WI38 (cell line): Measurements from ENCODE around the gene RNF133.
"Not testable (repeated sequence)": the region's sequence is repeated elsewhere in the genome, so short reads cannot be mapped to it uniquely, and the experiment has no call there.

Experiments used
- H3K4me3 ChIP-seq: 2 replicates; pipeline ENCODE4 v1.5.1; 2011; ENCODE audit warnings: low read depth, mild to moderate bottlenecking, control low read depth, low read length
- TF ChIP-seq, protein P1 (sequence below): IDR thresholded peaks from 2 replicates; pipeline ENCODE4 v1.5.1; 2012; ENCODE audit warnings: low read depth, mild to moderate bottlenecking, control low read depth, low read length

Gene RNF133

DNA sequence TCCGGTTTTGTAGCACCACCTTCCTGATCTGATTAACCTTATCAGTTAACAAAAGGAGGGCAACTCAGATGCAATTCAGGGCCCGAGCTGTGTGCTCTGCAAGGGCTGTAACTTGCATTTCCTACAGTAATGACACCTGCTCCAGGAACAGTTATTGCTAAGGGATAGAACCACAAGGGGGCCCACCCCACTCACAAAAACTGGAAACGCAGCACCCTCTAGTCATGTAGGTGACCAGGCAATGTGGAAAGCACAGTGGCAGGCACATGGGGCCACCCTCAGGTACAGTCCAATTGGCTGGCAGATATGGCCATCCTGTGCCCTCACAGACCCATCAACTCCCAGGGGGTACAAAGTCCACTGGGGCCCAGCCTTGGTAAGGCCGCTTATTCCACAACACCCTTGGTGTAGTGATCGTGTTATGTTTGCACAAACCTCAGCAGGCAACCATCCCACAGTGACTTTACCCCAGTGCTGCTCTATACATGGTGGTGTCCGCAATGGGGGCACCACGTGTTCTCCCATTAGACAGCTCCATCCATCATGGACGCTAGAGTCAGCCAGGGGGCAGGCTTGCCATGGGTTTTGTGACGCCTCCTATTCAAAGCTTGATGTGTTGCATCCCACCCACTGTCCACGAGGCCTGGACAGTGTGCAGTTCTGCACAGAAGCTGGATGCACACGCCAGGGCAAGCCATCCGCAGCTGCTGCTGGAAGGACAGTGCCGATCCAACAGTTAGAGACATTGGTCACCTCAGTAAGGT is 9.4 kb downstream of the RNF133 start:
- TF ChIP-seq, protein P1, sequence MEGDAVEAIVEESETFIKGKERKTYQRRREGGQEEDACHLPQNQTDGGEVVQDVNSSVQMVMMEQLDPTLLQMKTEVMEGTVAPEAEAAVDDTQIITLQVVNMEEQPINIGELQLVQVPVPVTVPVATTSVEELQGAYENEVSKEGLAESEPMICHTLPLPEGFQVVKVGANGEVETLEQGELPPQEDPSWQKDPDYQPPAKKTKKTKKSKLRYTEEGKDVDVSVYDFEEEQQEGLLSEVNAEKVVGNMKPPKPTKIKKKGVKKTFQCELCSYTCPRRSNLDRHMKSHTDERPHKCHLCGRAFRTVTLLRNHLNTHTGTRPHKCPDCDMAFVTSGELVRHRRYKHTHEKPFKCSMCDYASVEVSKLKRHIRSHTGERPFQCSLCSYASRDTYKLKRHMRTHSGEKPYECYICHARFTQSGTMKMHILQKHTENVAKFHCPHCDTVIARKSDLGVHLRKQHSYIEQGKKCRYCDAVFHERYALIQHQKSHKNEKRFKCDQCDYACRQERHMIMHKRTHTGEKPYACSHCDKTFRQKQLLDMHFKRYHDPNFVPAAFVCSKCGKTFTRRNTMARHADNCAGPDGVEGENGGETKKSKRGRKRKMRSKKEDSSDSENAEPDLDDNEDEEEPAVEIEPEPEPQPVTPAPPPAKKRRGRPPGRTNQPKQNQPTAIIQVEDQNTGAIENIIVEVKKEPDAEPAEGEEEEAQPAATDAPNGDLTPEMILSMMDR = no peak
- no peak overlapping the region for H3K4me3 ChIP-seq

DNA sequence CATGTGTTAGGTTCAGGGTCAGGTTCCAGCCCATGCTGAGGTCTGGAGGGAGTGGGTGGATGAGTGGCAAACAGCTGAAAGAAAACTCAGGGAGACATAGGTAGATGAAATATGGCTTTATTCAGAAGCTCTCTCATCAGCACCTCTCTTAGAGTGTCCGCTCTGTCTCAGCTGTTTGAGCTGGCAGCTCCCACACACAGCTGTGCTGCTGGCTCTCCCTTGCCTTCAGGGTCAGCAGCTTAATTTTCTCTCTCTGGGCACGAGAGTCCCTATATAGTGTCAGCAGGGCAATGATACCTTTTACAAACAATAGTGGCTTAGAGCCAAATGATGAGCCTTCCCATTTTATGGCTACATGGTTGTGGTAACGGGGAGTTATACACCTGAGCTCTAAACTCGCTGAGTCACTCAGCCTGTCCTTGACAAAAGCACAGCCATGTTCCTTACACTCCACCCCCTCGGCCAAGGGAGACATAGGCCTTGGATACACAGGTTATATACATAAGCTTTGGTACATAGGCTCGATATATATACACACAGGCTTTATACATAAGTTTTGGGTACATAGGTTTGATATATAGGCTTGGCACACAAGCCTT is 10.4 kb downstream of the RNF133 start:
- H3K4me3 ChIP-seq = no peak overlapping the region
- TF ChIP-seq, protein P1 = no peak

DNA sequence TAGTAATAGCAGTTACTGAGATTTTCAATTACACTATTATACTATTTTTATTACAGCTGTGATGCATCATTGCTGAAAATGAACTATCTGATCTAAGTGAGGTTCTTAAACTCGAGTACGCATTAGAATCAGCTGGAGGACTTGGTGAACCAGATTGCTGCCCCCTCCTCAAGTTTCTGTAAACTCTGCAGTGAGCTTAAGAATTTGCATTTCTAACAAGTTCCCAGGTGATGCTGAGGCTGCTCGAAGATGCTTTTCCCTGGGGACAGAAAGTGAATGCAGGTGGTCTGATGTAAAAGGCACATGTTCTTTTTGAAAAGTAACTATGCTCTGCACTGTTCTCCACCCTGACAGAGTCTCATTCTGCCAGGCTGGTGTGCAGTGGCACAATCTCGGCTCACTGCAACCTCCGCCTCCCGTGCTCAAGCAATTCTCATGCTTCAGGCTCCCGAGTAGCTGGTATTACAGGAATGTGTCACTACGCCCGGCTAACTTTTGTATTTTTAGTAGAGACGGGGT is 12.5 kb downstream of the RNF133 start:
- TF ChIP-seq, protein P1 = no peak
- no peak overlapping the region for H3K4me3 ChIP-seq

DNA sequence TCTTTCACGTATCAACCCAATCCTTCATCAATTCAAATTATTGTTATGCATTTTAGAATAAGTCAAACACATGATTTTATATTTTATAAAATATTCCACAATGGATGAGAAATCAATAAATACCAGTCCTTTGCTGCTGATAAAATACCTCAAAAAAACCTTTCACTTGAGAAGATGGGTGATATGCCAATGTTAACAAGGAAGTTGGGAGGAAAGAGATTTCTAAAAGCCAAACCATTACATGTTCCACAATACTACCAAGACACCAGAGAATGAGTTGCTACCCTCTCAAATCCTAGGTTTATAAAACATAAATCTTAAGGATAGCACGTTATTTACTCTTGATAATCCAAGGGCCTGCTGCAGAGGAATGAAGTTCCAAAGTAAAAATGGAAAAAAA is 14.4 kb downstream of the RNF133 start:
- TF ChIP-seq, protein P1 = no peak
- H3K4me3 ChIP-seq = no peak overlapping the region

DNA sequence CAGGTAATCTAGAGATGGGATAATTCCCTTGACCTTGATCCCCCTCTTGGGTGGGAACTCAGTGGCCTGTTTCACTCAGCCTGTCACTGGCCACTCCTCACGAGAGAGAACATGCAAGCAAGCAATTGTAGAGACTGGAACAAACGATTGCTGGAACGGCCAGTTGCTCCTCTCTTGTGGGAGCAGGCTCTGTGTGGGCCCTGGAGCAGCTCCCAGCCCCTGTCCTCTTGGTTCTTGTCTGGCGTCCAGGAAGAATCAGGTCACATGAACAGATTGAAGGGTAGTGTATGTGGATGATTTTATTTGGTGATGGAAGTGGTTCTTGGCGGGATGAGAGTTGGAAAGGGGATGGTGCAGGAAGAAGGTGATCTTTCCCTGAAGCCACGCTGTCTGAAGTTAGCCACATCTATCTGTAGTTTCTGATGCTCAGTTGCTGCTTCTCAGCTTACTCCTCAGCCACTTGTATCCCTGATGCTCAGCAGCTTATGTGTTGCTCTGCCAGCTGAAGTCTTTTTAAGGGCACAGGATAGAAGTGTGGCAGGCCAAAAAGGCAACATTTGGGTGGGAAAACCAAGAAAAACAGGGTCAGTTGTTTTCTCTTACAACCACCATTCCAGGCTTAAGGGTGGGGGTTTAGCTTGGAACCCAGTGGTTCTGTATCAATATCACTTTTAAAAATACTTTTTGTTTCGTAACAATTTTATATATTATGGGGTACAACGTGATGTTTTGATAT is 15.9 kb downstream of the RNF133 start:
- TF ChIP-seq, protein P1 = no peak
- no peak overlapping the region for H3K4me3 ChIP-seq

DNA sequence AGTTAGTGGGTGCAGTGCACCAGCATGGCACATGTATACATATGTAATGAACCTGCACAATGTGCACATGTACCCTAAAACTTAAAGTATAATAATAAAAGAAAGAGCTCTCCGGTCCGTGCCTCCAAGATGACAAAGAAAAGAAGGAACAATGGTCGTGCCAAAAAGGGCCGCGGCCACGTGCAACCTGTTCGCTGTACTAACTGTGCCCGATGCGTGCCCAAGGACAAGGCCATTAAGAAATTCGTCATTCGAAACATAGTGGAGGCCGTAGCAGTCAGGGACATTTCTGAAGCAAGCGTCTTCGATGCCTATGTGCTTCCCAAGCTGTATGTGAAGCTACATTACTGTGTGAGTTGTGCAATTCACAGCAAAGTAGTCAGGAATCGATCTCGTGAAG is 17.7 kb downstream of the RNF133 start:
- not testable (repeated sequence) for H3K4me3 ChIP-seq

DNA sequence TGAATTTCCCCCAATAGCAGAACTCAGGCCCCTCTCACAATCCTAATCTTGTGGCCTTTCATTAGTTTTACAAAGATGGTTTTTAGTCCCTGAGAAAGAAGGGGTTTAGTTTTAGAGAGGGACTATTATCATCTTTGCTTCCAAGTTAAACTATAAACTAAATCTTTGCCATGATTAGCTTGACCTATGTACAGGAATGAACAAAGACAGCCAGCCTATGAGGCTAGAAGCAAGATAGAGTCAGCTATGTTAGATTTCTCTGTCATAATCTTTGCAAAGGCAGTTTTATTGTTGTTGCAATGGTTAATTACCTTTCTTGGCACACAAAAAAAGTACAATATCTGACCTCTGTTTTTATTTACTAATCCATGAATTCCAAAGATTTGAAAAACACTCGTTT is 19.1 kb downstream of the RNF133 start:
- no peak overlapping the region for H3K4me3 ChIP-seq
- TF ChIP-seq, protein P1 = no peak

DNA sequence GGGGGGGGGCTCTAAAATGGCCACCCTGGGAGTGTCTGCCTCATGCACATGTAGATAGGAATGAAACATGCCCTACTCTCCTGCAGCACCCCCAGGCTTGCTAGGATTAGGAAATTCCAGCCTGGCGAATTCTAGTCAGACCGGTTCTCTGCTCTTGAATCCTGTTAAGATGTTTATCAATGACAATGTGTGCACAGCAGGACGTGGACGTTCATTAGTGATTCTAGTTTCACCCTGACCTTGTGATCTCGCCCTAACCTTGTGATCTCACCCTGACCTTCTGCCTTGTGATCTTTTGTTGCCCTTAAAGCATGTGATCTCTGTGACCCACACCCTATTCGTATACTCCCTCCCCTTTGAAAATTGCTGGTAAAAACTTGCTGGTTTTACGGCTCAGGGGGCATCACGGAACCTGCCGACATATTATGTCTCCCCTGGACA is 19.6 kb downstream of the RNF133 start:
- not testable (repeated sequence) for H3K4me3 ChIP-seq
